Endothelial cell of umbilical vein (primary cell): ENCODE results near the gene SERGEF. TPM values are rescaled to one million over a fixed set of nuclear protein-coding genes. Genes with fewer than 3 reads are reported as not detected.

Experiments
- BruUV-seq: library from RNA; stranded (reverse); fragments of 400-500 nt; replicated peaks from 2 replicates; lab custom pipeline; 2021; lab: Mats Ljungman, UMichigan
- CTCF ChIA-PET: fragments of 300-600, 350-600 bp; sonication (Branson Sonifier 250); formaldehyde crosslinking; loops from one replicate; lab custom pipeline; 2021; ENCODE audit warnings: antibody characterized with exemption, inconsistent platforms; lab: Charles Lee
- POLR2A ChIA-PET: fragments of 300-600, 350-600 bp; sonication (Branson Sonifier 250); formaldehyde crosslinking; loops from one replicate; lab custom pipeline; 2021; ENCODE audit warnings: antibody characterized with exemption, inconsistent platforms; lab: Charles Lee
- DNase-seq: peaks from one replicate; pipeline ENCODE4 v3.0.0-alpha.2; 2011; ENCODE audit warnings: low read depth, low spot score
- FAIRE-seq: peaks from 2 replicates; lab custom pipeline; 2011; peaks lifted over from hg19 to GRCh38; lab: Jason Lieb, UNC
- H2AFZ ChIP-seq: 2 replicates; pipeline ENCODE4 v1.6.0; 2012; ENCODE audit warnings: low read depth, low read length, control low read depth, inconsistent platforms
- H3K27ac ChIP-seq: 2 replicates; pipeline ENCODE4 v1.5.1; 2011; ENCODE audit warnings: low read depth, mild to moderate bottlenecking, control low read depth, low read length, moderate library complexity; ENCODE audit not compliant: insufficient read depth
- H3K27me3 ChIP-seq, 2 experiments: 2 replicates each; pipeline versions ENCODE4 v1.6.0 to v1.6.1; 2011; ENCODE audit warnings: low read length in 2 of 2, mixed read lengths in 1 of 2; ENCODE audit not compliant: control insufficient read depth in 2 of 2, insufficient read depth in 2 of 2
- H3K36me3 ChIP-seq, 2 experiments: 2 replicates in 1 of 2; 3 replicates in 1 of 2; pipeline ENCODE4 v1.5.1; 2011; ENCODE audit warnings: low read length in 2 of 2, mild to moderate bottlenecking in 1 of 2, moderate library complexity in 1 of 2; ENCODE audit not compliant: control insufficient read depth in 2 of 2, insufficient read depth in 2 of 2; ENCODE audit errors: extremely low read depth in 1 of 2
- H3K4me1 ChIP-seq: 3 replicates; pipeline ENCODE4 v1.5.1; 2011; ENCODE audit warnings: mild to moderate bottlenecking, low read length; ENCODE audit not compliant: control insufficient read depth, insufficient read depth; ENCODE audit errors: extremely low read depth
- H3K4me2 ChIP-seq: 2 replicates; pipeline ENCODE4 v1.6.1; 2011; ENCODE audit warnings: low read length, control low read depth, mixed read lengths; ENCODE audit not compliant: insufficient read depth
- H3K4me3 ChIP-seq, 3 experiments: fragments of 200-600 bp in 1 of 3; sonication (generic), shearing (Covaris generic) in 1 of 3; replicated peaks in 1 of 3; 2 replicates each; pipeline ENCODE4 v1.5.1; 2011 to 2016; ENCODE audit warnings: control low read depth in 3 of 3, low read length in 3 of 3, mild to moderate bottlenecking in 2 of 3, inconsistent platforms in 1 of 3, low read depth in 1 of 3, moderate library complexity in 1 of 3; ENCODE audit not compliant: insufficient read depth in 1 of 3
- H3K79me2 ChIP-seq: 2 replicates; pipeline ENCODE4 v1.6.0; 2012; ENCODE audit warnings: low read length, inconsistent platforms; ENCODE audit not compliant: control insufficient read depth, insufficient read depth
- H3K9ac ChIP-seq: replicated peaks from 2 replicates; pipeline ENCODE3; 2011; ENCODE audit warnings: low read length, control low read depth; ENCODE audit not compliant: insufficient read depth; ENCODE audit errors: extremely low read depth
- H3K9me1 ChIP-seq: replicated peaks from 3 replicates; pipeline ENCODE4 v1.6.0; 2011; ENCODE audit warnings: mild to moderate bottlenecking, low read length; ENCODE audit not compliant: control insufficient read depth, insufficient read depth; ENCODE audit errors: extremely low read depth
- H3K9me3 ChIP-seq: replicated peaks from 2 replicates; pipeline ENCODE4 v1.5.1; 2012; ENCODE audit warnings: low read length, inconsistent platforms; ENCODE audit not compliant: control insufficient read depth, insufficient read depth
- H4K20me1 ChIP-seq: replicated peaks from 2 replicates; pipeline ENCODE3; 2011; ENCODE audit warnings: mild to moderate bottlenecking, low read length; ENCODE audit not compliant: control insufficient read depth, insufficient read depth; ENCODE audit errors: extremely low read depth
- CTCF ChIP-seq, 2 donors: IDR thresholded peaks; 1 replicate in 1 of 2; 2 replicates in 1 of 2; pipeline ENCODE4 v1.5.1; 2011; ENCODE audit warnings: low read length in 2 of 2, mild to moderate bottlenecking in 2 of 2, moderate library complexity in 2 of 2, control low read depth in 1 of 2, inconsistent platforms in 1 of 2, low read depth in 1 of 2; ENCODE audit not compliant: insufficient read depth in 1 of 2; ENCODE audit errors: extremely low read depth in 1 of 2
- EZH2 ChIP-seq: IDR thresholded peaks from 2 replicates; pipeline ENCODE4 v1.6.1; 2012; ENCODE audit warnings: borderline replicate concordance, low read depth, mild to moderate bottlenecking, moderate library complexity, low read length, inconsistent platforms; ENCODE audit not compliant: severe bottlenecking
- FOS ChIP-seq: IDR thresholded peaks from 2 replicates; pipeline ENCODE4 v1.6.1; 2011; ENCODE audit warnings: mild to moderate bottlenecking, low read length, moderate library complexity, borderline replicate concordance; ENCODE audit not compliant: insufficient read depth
- GATA2 ChIP-seq: IDR thresholded peaks from 2 replicates; pipeline ENCODE4 v1.7.0; 2011; ENCODE audit warnings: low read depth, mild to moderate bottlenecking, moderate library complexity, mixed read lengths, low read length; ENCODE audit not compliant: insufficient read length, insufficient read depth
- JUN ChIP-seq: IDR thresholded peaks from 2 replicates; pipeline ENCODE4 v1.6.1; 2011; ENCODE audit warnings: borderline replicate concordance, low read depth; ENCODE audit not compliant: insufficient read length, insufficient read depth
- MAX ChIP-seq: IDR thresholded peaks from 2 replicates; pipeline ENCODE4 v1.6.1; 2011; ENCODE audit not compliant: insufficient read depth, insufficient read length
- MYC ChIP-seq: IDR thresholded peaks from one replicate; pipeline ENCODE4 v1.6.1; 2011; ENCODE audit warnings: mild to moderate bottlenecking, low read depth, low read length
- POLR2A ChIP-seq: IDR thresholded peaks from 2 replicates; pipeline ENCODE4 v1.6.1; 2012; ENCODE audit warnings: low read depth, mild to moderate bottlenecking, control low read depth, low read length
- POLR2AphosphoS5 ChIP-seq: IDR thresholded peaks from 2 replicates; pipeline ENCODE4 v1.6.1; 2012; ENCODE audit warnings: low read depth, mild to moderate bottlenecking, control low read depth, low read length, moderate library complexity; ENCODE audit not compliant: insufficient read depth
- dilution Hi-C: fragments of 300-500 bp; cut with MboI; formaldehyde crosslinking; loops from one replicate; pipeline ENCODE4 v1.15.0; 2019; ENCODE audit warnings: low sequenced_read_pairs; ENCODE audit not compliant: extremely low pct_ligation_motif_present
- intact Hi-C: fragments of 100-400 bp; cut with micrococcal nuclease; formaldehyde crosslinking; loops from one replicate; pipeline ENCODE4 v1.10.0; 2022
- polyA plus RNA-seq, 4 experiments: library from polyadenylated mRNA; depleted of rRNA in 3 of 4; stranded (reverse) in 3 of 4; unstranded in 1 of 4; fragments of >200 nt; gene quantifications; 2 replicates each; pipeline versions ENCODE4 v1.2.1 to v1.2.3, GENCODE V29; 2011 to 2012; ENCODE audit warnings: missing spikeins in 1 of 4
- total RNA-seq: library from RNA; stranded (reverse); gene quantifications from 2 replicates; pipeline ENCODE4 v1.2.3, GENCODE V29; 2021

Gene SERGEF
- total and polyA plus RNA-seq, 2 donors (not counting 3 experiments of a cell fraction or from before 2014, with no cell fraction given) = 8.7 to 16.7 TPM

- Histone ChIP-seq H3K27me3 (no peaks in the 10 kb centered on the region), H3K4me3 (no peak overlapping the region), H3K79me2 (no peaks in the 10 kb centered on the region), H2AFZ (no peak overlapping the region), H4K20me1 (no peaks in the 10 kb centered on the region), H3K9ac (no peak overlapping the region), H3K4me1 (no peaks in the 10 kb centered on the region), H3K9me3 (no peaks in the 10 kb centered on the region), H3K27ac (no peak overlapping the region), H3K9me1 (no peaks in the 10 kb centered on the region), H3K36me3 (no peaks in the 10 kb centered on the region), H3K4me2 (no peak overlapping the region)
- TF ChIP-seq EZH2 (no peak), FOS (no peak), POLR2A (no peak), MAX (no peak), MYC (no peak), GATA2 (no peak), JUN (no peak), CTCF (IDR thresholded peaks at IDR 0.05; ENCODE audit: extremely low read depth in 1 of 2, insufficient read depth in 1 of 2, low read depth in 1 of 2, low read length in 2 of 2) (no peak), POLR2AphosphoS5 (no peak)
- intact Hi-C loops = no loop called here
- dilution Hi-C loops = no loop called here
- no peak for DNase-seq
- BruUV-seq = no TSS peak
- ChIA-PET POLR2A (no interaction called here), CTCF (no interaction called here)
- no peak for FAIRE-seq
These were observed 235.6 kb downstream of the SERGEF start for GRCh38 chr11:17777086-17777737.
